22Rv1 (cell line): ENCODE measurements around the gene CFAP99.

Experiments used
- ZFX ChIP-seq: fragments of 450-650 bp; IDR thresholded peaks from 2 replicates; pipeline ENCODE4 v1.6.1; 2017; ENCODE audit warnings: antibody characterized with exemption, borderline replicate concordance
- TF ChIP-seq, protein P1 (sequence below): fragments of 450-650 bp; IDR thresholded peaks from 2 replicates; pipeline ENCODE4 v1.5.1; 2017; ENCODE audit warnings: mild to moderate bottlenecking

DNA sequence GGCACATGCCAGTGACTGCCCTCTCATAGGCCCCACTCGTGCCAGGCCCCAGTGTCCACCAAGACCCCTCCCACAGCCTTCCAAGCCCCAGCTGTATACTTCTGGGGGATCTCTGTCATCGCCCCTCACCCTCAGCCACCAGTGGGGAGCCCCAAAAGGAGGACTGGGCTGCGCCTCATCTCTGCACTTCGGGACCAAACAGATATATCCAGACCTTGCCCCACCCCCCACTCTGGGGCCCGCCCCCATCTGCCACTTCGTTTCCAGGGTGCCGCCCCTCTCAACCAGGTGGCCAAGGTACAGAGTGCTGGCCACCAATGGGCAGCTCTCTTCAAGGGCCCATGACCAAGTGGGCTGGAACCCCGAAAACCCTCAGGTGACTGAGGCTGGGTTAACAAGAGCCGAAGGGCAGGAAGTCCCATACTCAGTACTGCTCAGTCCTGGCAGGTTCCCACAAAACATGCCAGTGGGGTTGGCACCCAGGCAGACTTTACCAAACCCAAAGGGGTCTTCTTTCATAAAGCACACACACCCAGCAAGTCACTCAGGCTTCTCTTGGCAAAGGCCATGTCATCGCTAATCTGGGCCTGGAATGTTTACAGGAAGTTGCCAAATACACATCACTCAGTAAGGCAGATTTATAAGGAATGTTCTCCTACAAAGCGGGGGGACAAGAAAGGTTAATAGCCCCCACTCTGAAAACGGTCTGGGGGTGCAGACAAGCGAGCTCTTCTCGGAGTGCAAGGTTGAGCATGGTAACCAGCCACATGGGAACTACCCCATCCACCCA, 4.7 kb upstream of the CFAP99 start:
- TF ChIP-seq, protein P1, sequence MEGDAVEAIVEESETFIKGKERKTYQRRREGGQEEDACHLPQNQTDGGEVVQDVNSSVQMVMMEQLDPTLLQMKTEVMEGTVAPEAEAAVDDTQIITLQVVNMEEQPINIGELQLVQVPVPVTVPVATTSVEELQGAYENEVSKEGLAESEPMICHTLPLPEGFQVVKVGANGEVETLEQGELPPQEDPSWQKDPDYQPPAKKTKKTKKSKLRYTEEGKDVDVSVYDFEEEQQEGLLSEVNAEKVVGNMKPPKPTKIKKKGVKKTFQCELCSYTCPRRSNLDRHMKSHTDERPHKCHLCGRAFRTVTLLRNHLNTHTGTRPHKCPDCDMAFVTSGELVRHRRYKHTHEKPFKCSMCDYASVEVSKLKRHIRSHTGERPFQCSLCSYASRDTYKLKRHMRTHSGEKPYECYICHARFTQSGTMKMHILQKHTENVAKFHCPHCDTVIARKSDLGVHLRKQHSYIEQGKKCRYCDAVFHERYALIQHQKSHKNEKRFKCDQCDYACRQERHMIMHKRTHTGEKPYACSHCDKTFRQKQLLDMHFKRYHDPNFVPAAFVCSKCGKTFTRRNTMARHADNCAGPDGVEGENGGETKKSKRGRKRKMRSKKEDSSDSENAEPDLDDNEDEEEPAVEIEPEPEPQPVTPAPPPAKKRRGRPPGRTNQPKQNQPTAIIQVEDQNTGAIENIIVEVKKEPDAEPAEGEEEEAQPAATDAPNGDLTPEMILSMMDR: no peak
- no peak for TF ChIP-seq ZFX
